T follicular helper cell (primary cell): ENCODE results near the gene ANKS3.

ENCODE experiments used
- DNase-seq: peaks from one replicate; pipeline ENCODE4 v3.0.0-alpha.2; 2020; ENCODE audit warnings: low read depth

The ANKS3 gene

GRCh38 chr16:4695473-4696171, 38.4 kb downstream of the ANKS3 start:
- no peak for DNase-seq

GRCh38 chr16:4694642-4695451, 39.2 kb downstream of the ANKS3 start:
- DNase-seq: no peak

DNA sequence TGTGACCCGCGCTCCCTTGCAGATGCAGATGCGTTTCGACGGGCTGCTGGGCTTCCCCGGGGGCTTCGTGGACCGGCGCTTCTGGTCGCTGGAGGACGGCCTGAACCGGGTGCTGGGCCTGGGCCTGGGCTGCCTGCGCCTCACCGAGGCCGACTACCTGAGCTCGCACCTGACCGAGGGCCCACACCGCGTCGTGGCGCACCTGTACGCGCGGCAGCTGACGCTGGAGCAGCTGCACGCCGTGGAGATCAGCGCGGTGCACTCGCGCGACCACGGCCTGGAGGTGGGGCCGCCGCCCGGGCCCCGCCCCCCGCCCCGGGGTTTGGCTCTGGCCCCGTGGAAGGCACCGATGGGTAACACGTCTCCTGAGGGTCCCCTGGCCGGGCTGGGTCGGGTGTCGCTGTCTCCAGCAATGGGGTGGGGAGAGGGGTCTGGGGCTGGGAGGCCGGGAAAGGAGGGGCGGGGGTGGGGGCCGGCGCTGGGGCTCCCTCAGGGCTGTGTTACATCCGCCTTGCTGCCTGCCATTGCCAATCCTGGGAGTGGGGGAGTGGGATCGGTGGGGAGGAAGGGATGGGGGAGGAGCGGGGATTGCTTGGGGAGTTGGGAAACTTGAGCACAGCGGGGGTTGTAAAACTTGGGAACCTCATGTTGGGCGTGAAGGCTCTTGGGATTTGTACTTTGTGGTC, 40.0 kb downstream of the ANKS3 start:
- DNase-seq: peak; percentile 29

DNA sequence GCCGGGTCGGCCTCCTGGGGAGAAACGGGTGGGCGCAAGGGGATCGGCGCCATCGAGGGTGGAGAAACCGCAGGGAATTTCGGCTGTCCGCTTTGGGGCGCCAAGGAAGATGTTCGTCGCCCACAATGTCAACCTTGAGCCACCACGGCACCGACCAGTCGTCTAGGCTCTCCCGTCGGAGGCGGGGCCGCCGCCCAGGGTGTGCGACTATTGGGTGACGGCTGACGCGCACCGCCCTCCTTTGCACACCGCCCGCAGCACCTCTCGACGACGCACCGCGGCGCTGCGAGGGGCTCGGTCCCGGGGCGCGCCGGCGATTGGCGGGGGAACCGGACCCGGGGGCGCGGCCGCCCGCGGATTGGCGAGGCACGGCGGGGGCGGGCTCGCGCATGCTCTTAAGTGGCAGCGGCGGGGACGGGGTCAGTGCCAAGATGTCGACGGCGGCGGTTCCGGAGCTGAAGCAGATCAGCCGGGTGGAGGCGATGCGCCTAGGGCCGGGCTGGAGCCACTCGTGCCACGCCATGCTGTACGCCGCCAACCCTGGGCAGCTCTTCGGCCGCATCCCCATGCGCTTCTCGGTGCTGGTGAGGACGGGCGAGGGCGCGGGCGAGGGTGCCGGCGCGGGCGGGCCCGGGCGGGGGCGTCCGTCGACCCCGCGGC, 40.6 kb downstream of the ANKS3 start, which contains the start of gene NUDT16L1:
TSS of gene NUDT16L1 (plus strand) at position 267 of the 660 bp plus-strand sequence. CDS start at position 432, 165 bp downstream.
- peak; percentile 95 for DNase-seq

DNA sequence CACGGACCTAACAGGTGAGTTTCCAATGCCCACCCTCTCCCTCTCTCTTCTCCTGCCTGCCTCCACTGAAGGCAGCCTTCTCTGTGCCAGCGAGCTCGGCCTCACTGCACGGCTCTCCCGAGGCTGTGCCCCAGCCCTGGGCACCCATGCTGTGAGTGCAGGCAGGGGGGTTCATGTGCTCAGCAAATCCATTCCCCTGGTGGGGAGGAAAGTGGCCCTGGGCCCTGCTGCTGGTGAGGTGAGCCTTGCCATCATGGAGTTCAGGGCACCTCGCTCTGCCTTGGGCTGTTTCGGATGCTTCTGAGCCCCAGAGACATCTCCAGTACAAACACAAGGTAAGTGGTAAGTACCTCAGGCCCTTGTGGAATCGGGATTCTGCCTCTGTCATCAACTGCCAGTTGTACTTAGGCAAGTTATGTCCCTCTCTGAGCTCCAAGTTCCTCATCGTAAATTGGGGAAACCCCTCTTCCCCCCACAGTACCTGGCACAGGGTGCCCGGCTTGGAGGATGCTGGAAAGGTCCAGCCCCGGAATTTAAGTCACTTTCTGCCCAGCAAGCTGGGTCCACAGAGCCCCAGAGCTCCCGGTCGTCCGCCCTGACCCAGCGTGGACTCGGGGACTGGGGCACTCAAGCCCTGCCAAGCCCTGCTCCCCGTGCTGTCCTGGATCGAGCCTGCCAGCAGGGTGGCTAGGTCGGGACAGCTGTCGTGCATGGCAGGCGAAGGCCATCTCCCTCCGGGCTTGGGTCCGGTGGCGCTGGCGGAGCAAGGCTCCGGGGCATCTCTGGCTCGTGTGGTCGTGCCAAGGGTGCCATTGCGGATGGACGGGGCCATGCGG, 41.4 kb downstream of the ANKS3 start:
- DNase-seq: no peak

DNA sequence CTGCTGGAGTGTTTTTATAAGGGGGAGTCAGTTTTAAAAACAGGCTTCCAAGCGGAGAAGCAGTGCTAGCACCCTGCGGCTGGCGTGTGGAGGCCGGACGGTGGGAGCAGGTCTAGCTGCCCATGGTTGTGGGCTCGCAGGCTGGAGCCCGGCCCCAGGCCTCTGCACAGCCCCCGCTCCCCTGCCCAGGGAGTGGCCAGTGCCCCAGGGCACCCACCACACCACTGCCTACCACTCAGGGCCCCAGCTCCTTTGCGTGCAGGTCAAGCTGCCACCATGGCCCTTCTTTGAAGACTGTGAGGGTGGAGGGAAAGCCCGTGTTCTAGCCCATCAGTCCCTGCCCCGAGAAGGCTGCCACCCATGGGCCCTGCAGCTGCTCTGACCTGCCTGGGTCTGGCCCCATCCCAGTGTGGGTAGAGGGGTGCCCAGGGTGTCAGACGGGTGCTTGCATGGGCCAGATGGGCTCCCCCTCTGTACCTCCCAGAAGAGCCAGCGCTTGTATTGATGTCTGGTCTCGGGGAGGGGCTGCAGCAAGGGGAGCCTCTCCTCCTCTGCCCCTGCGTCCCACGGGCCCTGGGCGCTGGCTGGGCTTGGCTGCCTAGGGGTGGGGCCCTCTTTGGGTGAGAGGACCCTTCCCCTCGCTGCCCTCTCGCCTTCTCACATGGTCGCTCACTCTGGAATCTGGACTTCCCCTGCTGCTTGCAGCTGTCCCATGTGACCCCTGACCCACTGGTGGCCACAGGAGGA, 42.2 kb downstream of the ANKS3 start:
- no peak for DNase-seq

- DNase-seq: no peak
These were observed 43.0 kb downstream of the ANKS3 start for GRCh38 chr16:4690946-4691665.

DNA sequence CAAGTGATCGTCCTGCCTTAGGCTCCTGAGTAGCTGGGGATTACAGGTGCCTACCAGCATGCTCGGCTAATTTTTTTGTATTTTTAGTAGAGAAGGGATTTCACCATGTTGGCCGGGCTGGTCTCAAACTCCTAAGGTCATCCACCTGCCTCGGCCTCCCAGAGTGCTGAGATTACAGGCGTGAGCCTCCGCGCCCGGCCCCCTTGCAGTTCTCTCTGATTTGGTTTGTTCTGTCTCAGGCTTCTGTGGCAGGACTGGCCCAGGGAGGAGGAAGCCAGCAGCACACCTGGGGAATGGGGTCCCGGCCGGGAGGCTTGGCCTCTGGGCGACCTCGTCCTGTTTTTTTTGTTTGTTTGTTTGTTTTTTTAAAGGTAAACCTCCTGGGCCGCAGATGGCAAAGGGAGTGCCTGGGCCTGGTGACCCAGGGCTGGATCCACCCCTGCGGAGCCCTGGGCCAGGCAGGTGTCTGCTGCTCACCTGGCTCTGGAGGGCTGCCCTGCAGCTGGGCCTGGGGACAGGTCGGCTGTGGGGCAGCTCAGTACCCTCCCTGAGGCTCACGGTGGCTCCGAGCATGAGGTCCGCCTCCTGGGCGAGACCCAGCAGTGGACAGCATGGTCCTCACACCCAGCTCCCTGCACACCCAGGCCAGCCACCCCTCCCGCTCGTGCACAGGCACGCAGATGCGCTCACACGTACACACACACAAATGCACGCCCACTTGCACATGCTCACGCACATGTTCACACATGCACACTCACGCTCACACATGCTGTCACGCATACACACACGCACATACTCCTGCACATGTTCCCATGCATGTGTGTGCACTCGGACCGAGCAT, 44.0 kb downstream of the ANKS3 start:
- no peak for DNase-seq

- DNase-seq: no peak
These were observed 44.9 kb downstream of the ANKS3 start for GRCh38 chr16:4689091-4689671.

GRCh38 chr16:4688674-4689045, 45.4 kb downstream of the ANKS3 start:
- no peak for DNase-seq

DNA sequence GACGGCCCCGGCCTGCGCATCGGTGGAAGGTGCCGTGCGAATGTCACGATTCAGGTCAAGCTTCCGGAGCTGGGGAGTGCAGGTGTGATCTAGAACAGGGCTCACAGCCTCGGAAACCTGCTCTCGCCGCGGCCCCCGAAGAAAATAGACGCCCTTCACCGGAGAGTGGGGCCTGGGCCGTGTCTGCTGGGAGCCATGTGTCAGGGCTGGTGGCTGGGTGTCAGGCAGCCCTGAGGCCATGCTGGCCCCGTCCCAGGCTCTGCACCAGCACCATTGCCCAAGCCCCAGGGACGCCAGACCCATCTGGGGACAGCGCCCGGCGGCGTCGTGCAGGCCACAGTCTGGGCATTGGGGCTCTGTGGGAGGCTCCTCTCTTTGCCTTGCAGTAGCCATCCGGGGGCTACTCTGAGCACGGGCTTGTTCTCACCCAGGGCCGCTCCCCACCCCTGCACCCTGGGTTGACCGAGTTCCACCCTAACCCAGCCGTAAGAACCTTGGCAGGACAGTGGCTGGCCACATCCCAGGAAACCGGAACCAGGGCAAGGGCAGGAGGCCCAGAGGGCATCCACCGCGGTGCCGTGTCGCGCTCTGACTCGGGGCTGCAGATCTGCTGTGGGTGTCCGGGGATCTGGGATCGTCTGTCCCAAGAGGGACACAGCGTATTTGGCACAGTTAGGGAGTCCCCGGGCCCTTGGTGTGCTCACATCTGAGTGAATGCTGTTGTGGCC, 46.0 kb downstream of the ANKS3 start:
- DNase-seq: no peak

- DNase-seq: no peak
These were observed 46.7 kb downstream of the ANKS3 start for GRCh38 chr16:4687416-4687815.

DNA sequence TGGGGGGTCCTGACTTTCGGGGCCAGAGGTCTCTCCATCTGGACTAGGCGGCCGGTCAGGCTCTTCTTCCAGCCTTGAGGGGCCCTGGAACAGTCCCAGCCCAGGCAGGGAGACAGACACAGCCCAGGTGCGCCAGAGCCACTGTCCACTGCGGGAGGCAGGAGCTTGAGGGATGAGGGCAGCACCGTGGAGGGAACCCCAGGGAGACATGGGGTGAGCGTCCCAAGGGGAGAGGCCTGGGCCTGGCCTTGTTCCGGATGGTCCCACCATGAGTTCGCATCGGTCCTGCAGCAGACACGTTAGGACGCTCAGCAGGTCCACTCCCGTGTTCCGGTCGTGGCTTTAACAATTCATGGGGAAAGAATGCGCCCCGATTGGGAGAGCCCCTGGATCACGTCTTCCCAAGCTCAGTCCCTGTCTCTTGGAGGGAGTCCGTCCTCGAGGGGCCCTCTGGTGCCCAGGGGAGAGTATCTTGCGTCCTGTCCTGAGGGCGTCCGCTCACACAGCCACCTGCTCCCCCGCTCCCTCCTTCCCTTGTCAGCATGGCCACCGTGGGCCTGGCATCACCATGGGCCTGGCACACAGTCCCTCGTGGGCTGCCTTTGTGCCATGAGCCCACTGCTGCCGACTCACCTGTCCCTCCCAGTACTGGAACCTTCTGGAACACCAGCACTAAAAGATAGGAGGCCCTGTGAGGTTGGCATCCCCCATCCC, 47.4 kb downstream of the ANKS3 start:
- no peak for DNase-seq

DNA sequence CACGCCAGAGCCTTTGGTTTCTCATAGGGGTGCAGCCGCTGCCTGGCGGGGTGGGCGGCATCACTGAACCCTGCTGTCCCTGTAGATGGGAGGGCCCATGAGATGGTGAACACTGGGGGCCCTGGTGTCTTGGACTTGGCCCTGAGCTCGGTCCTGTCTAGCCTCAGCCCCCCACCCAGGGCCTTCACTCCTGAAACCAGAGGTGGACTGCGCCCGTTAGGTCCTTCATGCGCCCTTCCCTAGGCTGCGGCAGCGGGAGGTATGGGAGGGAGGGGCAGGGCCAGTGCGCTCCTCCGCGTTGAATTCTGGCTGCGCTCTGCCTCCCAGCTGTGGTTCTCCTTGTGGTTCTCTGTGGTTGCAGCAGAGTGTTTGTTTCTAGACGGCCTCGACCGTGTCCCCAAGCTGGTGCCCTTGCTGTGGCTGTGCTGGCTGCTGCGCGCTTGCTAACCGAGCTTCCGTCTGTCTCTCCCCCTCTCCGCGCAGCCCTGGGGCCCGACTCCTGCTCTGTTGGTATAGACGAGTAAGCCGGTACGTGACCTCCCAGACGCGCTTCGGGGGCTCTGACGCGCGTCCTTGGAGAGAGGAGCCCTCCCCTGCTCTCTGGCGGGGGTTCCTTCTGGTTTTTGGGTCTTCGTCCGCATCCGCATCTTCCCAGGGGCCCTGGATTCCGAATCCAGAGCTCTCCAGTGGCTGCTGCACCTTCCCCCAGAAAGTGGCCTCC, 48.1 kb downstream of the ANKS3 start:
- no peak for DNase-seq

DNA sequence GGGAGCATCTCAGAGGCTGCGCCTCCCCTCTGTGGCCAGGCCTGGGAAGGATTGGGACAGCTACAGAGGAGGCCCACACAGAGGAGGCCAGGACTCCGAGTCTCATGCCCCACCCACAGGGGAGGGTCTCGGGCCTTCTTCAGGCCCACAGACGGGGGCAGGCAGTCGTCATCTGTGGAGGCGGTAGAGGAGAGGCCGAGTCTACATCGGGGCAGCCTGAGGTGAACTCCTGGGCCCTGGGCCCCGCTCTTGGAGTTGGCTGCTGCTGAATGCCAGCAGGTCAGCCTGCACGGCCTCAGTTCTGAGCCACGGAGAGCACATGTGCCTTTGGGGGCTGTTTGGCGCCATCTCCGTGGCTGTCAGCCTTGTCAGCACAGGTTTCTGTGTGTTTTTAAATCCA, 48.8 kb downstream of the ANKS3 start:
- no peak for DNase-seq

DNA sequence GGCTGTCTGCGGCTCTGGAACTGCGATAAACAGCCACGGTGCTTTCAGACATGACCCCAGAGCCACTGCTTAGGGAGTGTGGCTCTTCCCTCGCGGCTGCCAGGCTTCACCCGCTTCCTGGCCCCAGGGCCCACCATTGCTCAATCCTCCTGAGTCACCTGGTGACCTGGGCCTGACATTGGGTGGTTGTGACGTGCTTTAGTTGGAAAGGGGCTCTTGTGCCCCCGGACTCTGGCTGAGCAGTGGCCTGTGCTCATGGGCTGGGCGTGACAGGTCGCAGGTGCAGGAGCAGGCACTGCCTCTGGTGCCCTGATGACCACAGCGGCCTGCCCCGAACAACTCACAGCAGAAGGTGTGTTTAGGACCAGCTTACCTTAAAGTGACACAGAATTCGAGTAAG, 49.3 kb downstream of the ANKS3 start:
- no peak for DNase-seq
